Uterus (tissue), 2 donors: ENCODE data around the gene BAIAP2.

Experiments
- POLR2A ChIP-seq, 2 donors: fragments of 450-650 bp; IDR thresholded peaks; one replicate each; pipeline ENCODE4 v1.6.1; 2016; ENCODE audit warnings: antibody characterized with exemption in 2 of 2, mild to moderate bottlenecking in 1 of 2, moderate library complexity in 1 of 2
- TF ChIP-seq, protein P1 (sequence below), 4 experiments: fragments of 200-600 bp in 2 of 4; fragments of 450-650 bp in 2 of 4; sonication (generic) in 2 of 4; IDR thresholded peaks; one replicate each; pipeline ENCODE4 v1.5.1; 2016 to 2019; ENCODE audit warnings: antibody characterized with exemption in 4 of 4, mild to moderate bottlenecking in 2 of 4, moderate library complexity in 1 of 4

- TF ChIP-seq, protein P1, sequence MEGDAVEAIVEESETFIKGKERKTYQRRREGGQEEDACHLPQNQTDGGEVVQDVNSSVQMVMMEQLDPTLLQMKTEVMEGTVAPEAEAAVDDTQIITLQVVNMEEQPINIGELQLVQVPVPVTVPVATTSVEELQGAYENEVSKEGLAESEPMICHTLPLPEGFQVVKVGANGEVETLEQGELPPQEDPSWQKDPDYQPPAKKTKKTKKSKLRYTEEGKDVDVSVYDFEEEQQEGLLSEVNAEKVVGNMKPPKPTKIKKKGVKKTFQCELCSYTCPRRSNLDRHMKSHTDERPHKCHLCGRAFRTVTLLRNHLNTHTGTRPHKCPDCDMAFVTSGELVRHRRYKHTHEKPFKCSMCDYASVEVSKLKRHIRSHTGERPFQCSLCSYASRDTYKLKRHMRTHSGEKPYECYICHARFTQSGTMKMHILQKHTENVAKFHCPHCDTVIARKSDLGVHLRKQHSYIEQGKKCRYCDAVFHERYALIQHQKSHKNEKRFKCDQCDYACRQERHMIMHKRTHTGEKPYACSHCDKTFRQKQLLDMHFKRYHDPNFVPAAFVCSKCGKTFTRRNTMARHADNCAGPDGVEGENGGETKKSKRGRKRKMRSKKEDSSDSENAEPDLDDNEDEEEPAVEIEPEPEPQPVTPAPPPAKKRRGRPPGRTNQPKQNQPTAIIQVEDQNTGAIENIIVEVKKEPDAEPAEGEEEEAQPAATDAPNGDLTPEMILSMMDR (IDR thresholded peaks at IDR 0.05) = no peak
- TF ChIP-seq POLR2A (IDR thresholded peaks at IDR 0.05) = no peak
Observed at GRCh38 chr17:81091774-81092517, 57.0 kb downstream of the BAIAP2 start.
